HL-60 (cell line): ENCODE data around the gene ZNF697.

ENCODE experiments used
- TF ChIP-seq, protein P1 (sequence below): IDR thresholded peaks from one replicate; pipeline ENCODE4 v1.5.1; 2011; ENCODE audit warnings: low read length, control low read depth, inconsistent platforms; ENCODE audit not compliant: insufficient read depth
- TF ChIP-seq, protein P2 (sequence below): IDR thresholded peaks from 2 replicates; pipeline ENCODE4 v1.6.1; 2012; ENCODE audit warnings: low read depth; ENCODE audit not compliant: insufficient replicate concordance

DNA sequence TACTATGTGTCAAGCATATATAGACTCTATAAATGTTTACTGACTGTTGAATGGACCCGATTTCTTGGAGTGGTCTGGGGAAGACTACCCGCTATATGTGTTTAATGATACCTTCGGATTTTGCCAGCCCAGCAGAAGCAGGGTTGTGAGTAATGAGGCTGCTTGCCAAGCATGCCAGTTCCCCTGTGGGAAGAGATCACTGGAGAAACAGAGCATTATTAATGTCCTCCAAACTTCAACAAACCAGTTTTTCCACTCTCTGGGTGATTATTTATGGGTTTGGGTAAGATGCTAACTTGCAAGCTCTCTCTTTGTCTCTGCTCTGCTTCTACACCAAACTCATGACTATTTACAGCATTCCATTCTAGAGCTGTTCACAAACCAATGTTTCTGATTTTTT is 38.6 kb upstream of the ZNF697 start:
- TF ChIP-seq, protein P1, sequence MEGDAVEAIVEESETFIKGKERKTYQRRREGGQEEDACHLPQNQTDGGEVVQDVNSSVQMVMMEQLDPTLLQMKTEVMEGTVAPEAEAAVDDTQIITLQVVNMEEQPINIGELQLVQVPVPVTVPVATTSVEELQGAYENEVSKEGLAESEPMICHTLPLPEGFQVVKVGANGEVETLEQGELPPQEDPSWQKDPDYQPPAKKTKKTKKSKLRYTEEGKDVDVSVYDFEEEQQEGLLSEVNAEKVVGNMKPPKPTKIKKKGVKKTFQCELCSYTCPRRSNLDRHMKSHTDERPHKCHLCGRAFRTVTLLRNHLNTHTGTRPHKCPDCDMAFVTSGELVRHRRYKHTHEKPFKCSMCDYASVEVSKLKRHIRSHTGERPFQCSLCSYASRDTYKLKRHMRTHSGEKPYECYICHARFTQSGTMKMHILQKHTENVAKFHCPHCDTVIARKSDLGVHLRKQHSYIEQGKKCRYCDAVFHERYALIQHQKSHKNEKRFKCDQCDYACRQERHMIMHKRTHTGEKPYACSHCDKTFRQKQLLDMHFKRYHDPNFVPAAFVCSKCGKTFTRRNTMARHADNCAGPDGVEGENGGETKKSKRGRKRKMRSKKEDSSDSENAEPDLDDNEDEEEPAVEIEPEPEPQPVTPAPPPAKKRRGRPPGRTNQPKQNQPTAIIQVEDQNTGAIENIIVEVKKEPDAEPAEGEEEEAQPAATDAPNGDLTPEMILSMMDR, result no peak
- TF ChIP-seq, protein P2, sequence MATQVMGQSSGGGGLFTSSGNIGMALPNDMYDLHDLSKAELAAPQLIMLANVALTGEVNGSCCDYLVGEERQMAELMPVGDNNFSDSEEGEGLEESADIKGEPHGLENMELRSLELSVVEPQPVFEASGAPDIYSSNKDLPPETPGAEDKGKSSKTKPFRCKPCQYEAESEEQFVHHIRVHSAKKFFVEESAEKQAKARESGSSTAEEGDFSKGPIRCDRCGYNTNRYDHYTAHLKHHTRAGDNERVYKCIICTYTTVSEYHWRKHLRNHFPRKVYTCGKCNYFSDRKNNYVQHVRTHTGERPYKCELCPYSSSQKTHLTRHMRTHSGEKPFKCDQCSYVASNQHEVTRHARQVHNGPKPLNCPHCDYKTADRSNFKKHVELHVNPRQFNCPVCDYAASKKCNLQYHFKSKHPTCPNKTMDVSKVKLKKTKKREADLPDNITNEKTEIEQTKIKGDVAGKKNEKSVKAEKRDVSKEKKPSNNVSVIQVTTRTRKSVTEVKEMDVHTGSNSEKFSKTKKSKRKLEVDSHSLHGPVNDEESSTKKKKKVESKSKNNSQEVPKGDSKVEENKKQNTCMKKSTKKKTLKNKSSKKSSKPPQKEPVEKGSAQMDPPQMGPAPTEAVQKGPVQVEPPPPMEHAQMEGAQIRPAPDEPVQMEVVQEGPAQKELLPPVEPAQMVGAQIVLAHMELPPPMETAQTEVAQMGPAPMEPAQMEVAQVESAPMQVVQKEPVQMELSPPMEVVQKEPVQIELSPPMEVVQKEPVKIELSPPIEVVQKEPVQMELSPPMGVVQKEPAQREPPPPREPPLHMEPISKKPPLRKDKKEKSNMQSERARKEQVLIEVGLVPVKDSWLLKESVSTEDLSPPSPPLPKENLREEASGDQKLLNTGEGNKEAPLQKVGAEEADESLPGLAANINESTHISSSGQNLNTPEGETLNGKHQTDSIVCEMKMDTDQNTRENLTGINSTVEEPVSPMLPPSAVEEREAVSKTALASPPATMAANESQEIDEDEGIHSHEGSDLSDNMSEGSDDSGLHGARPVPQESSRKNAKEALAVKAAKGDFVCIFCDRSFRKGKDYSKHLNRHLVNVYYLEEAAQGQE, result no peak
